ENCODE data around the gene PTPRG. TPM values are rescaled to one million over a fixed set of nuclear protein-coding genes. Genes with fewer than 3 reads are reported as not detected.

The PTPRG gene
- total and polyA plus RNA-seq, 3 experiments from 2014 or later, result not detected

DNA sequence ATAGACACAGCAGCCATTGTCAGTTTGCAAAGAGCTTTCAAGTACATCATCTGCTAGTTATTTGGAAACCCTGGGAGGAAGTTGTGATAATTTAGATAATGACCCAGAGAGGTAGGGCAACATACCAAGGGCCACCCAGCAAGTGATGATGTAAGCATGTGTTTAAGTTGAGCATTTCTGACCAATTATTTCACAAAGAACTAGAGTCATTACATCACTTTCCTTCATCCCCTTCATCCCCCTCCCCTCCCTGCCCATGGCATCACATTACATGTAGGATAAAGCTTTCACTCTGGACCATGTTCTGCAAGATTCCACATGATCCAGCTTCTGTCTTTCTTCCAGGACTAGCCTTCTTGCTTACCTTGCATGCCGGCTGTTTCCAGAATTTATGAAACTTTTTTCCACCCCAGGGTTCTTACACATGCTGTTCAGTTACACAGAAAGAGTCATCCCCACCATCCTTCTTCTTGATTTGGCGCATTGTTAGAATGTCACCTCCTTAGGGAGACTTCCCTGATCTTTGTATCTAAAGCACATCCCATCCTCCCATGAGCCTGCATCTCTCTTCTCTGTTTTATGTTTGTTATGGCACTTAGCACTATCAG is 71.3 kb downstream of the PTPRG start:
- no peaks in the 10 kb centered on the region for H3K4me1 ChIP-seq (ENCODE audit: insufficient read depth, low read length)
- H3K27ac ChIP-seq (ENCODE audit: low read depth, low read length), result no peak overlapping the region
- Mint-ChIP-seq H3K36me3 (peaks cover 0 to 3% (median 0%) of the 10 kb centered on the region in 3 donors), H3K27ac (no peak overlapping the region), H3K4me1 (no peaks in the 10 kb centered on the region), H3K4me3 (no peak overlapping the region), H3K9me3 (peaks cover 0 to 3% (median 0%) of the 10 kb centered on the region in 5 donors), H3K27me3 (no peaks in the 10 kb centered on the region)
- H3K36me3 ChIP-seq (ENCODE audit: insufficient read depth, low read length), result no peaks in the 10 kb centered on the region
- H3K27me3 ChIP-seq (ENCODE audit: insufficient read depth, low read length, poor library complexity, severe bottlenecking), result no peaks in the 10 kb centered on the region
- no peak overlapping the region for H3K4me3 ChIP-seq (ENCODE audit: low read length)
- CTCF ChIA-PET, result no interaction called here
- no peaks in the 10 kb centered on the region for H3K9me3 ChIP-seq (ENCODE audit: low read length)
- POLR2A ChIA-PET, result no interaction called here
- DNase-seq, result no peak

GRCh38 chr3:61634678-61635077 is 73.3 kb downstream of the PTPRG start:
- Mint-ChIP-seq H3K4me1 (no peaks in the 10 kb centered on the region), H3K36me3 (no peaks in the 10 kb centered on the region), H3K27me3 (no peaks in the 10 kb centered on the region), H3K4me3 (no peak overlapping the region), H3K9me3 (peaks cover 0 to 3% (median 0%) of the 10 kb centered on the region in 5 donors), H3K27ac (no peak overlapping the region)
- H3K4me1 ChIP-seq (ENCODE audit: insufficient read depth, low read length), result no peaks in the 10 kb centered on the region
- H3K36me3 ChIP-seq (ENCODE audit: insufficient read depth, low read length), result no peaks in the 10 kb centered on the region
- DNase-seq, result no peak
- no peak overlapping the region for H3K27ac ChIP-seq (ENCODE audit: low read depth, low read length)
- no peak overlapping the region for H3K4me3 ChIP-seq (ENCODE audit: low read length)
- ChIA-PET CTCF (no interaction called here), POLR2A (no interaction called here)
- no peaks in the 10 kb centered on the region for H3K9me3 ChIP-seq (ENCODE audit: low read length)
- H3K27me3 ChIP-seq (ENCODE audit: insufficient read depth, low read length, poor library complexity, severe bottlenecking), result no peaks in the 10 kb centered on the region

GRCh38 chr3:61637088-61638051 is 76.0 kb downstream of the PTPRG start:
- no peak for DNase-seq
- Mint-ChIP-seq H3K4me1 (no peaks in the 10 kb centered on the region), H3K27me3 (no peaks in the 10 kb centered on the region), H3K4me3 (no peak overlapping the region), H3K27ac (no peak overlapping the region), H3K9me3 (peaks cover 0 to 3% (median 0%) of the 10 kb centered on the region in 5 donors), H3K36me3 (no peaks in the 10 kb centered on the region)
- Histone ChIP-seq H3K4me3 (ENCODE audit: low read length) (no peak overlapping the region), H3K27me3 (ENCODE audit: insufficient read depth, low read length, poor library complexity, severe bottlenecking) (no peaks in the 10 kb centered on the region), H3K36me3 (ENCODE audit: insufficient read depth, low read length) (no peaks in the 10 kb centered on the region), H3K9me3 (ENCODE audit: low read length) (no peaks in the 10 kb centered on the region), H3K27ac (ENCODE audit: low read depth, low read length) (no peak overlapping the region), H3K4me1 (ENCODE audit: insufficient read depth, low read length) (no peaks in the 10 kb centered on the region)
- CTCF ChIA-PET, result no interaction called here
- POLR2A ChIA-PET, result no interaction called here

DNA sequence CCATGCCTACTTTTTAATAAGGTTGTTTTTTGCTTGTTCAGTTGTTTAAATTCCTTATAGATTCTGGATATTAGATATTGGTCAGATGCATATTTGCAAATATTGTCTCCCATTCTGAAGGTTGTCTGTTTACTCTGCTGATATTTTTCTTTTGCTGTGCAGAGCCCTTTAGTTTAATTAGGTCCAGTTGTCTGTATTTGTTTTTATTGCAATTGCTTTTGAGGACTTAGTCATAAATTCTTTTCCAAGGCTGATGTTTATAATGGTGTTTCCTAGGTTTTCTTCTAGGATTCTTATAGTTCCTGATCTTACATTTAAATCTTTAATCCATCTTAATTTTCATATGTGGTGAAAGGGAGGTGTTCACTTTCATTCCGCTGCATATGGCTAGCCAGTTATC is 77.4 kb downstream of the PTPRG start:
- H3K27me3 Mint-ChIP-seq, result no peaks in the 10 kb centered on the region
- Histone ChIP-seq H3K4me1 (ENCODE audit: insufficient read depth, low read length) (no peaks in the 10 kb centered on the region), H3K27me3 (ENCODE audit: insufficient read depth, low read length, poor library complexity, severe bottlenecking) (no peaks in the 10 kb centered on the region), H3K9me3 (ENCODE audit: low read length) (no peaks in the 10 kb centered on the region), H3K4me3 (ENCODE audit: low read length) (no peak overlapping the region), H3K27ac (ENCODE audit: low read depth, low read length) (no peak overlapping the region), H3K36me3 (ENCODE audit: insufficient read depth, low read length) (no peaks in the 10 kb centered on the region)
- ChIA-PET CTCF (no interaction called here), POLR2A (no interaction called here)
- H3K36me3 Mint-ChIP-seq, result no peaks in the 10 kb centered on the region
- H3K4me1 Mint-ChIP-seq, result no peaks in the 10 kb centered on the region
- no peak for DNase-seq
- no peak overlapping the region for H3K27ac Mint-ChIP-seq
- no peak overlapping the region for H3K4me3 Mint-ChIP-seq
- H3K9me3 Mint-ChIP-seq, result peaks cover 0 to 2% (median 0%) of the 10 kb centered on the region in 5 donors

GRCh38 chr3:61639991-61640390 is 78.6 kb downstream of the PTPRG start:
- CTCF ChIA-PET, result no interaction called here

DNA sequence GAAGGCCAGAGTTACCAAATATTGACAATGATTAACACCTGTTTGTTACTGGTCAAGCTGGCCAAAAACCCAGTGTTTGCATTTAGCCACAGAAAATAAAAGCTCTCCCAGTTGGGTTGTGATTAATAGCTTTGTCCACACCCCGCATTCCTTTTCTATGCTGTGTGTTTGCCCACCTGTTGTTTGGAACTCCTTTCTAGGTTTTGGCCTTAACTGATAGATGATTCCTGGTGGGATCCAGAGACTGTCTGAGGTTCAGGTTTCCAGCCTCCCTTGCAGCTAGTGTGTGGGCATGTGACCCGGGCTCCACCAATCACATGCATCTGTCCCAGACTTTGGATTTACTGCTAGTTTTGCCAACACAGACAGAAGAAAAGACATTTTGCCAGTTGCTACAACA is 83.8 kb downstream of the PTPRG start:
- Histone ChIP-seq H3K27me3 (ENCODE audit: insufficient read depth, low read length, poor library complexity, severe bottlenecking) (no peaks in the 10 kb centered on the region), H3K9me3 (ENCODE audit: low read length) (no peaks in the 10 kb centered on the region), H3K4me1 (ENCODE audit: insufficient read depth, low read length) (no peaks in the 10 kb centered on the region), H3K4me3 (ENCODE audit: low read length) (no peak overlapping the region), H3K36me3 (ENCODE audit: insufficient read depth, low read length) (no peaks in the 10 kb centered on the region), H3K27ac (ENCODE audit: low read depth, low read length) (no peak overlapping the region)
- Mint-ChIP-seq H3K9me3 (peaks cover 0 to 4% (median 2%) of the 10 kb centered on the region in 5 donors), H3K27me3 (no peaks in the 10 kb centered on the region), H3K4me3 (no peak overlapping the region), H3K36me3 (no peaks in the 10 kb centered on the region), H3K4me1 (no peaks in the 10 kb centered on the region), H3K27ac (no peak overlapping the region)
- DNase-seq, result no peak
- ChIA-PET POLR2A (no interaction called here), CTCF (no interaction called here)

More at GRCh38 chr3:61639991-61640390, 78.6 kb downstream of the PTPRG start:
- H3K27me3 Mint-ChIP-seq, result no peaks in the 10 kb centered on the region
- H3K27ac ChIP-seq (ENCODE audit: low read depth, low read length), result no peak overlapping the region
- no peaks in the 10 kb centered on the region for H3K4me1 ChIP-seq (ENCODE audit: insufficient read depth, low read length)
- H3K36me3 ChIP-seq (ENCODE audit: insufficient read depth, low read length), result no peaks in the 10 kb centered on the region
- H3K4me3 Mint-ChIP-seq, result no peak overlapping the region
- H3K4me3 ChIP-seq (ENCODE audit: low read length), result no peak overlapping the region
- DNase-seq, result no peak
- peaks cover 0 to 2% (median 0%) of the 10 kb centered on the region in 5 donors for H3K9me3 Mint-ChIP-seq
- no peaks in the 10 kb centered on the region for H3K27me3 ChIP-seq (ENCODE audit: insufficient read depth, low read length, poor library complexity, severe bottlenecking)
- H3K9me3 ChIP-seq (ENCODE audit: low read length), result no peaks in the 10 kb centered on the region
- H3K36me3 Mint-ChIP-seq, result no peaks in the 10 kb centered on the region
- POLR2A ChIA-PET, result no interaction called here
- H3K27ac Mint-ChIP-seq, result no peak overlapping the region
- no peaks in the 10 kb centered on the region for H3K4me1 Mint-ChIP-seq

DNA sequence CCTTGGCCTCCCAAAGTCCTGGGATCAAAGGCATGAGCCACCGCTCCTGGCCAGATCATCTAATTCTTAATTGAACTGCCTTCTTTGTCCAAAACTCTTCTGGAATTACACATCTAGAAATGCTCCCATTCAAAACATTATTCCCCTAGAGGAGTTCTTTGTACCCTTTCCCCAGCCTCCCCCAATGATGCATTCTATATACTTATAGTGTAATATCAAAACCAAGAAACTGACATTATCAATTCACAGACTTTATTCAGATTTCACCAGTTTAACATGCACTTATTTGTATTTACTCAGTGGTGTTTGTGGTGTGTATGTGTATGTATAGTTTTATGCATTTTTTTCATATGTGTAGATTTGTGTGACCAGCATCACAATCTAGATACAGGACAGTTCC is 85.0 kb downstream of the PTPRG start:
- peaks cover 0 to 4% (median under 1%) of the 10 kb centered on the region in 5 donors for H3K9me3 Mint-ChIP-seq

DNA sequence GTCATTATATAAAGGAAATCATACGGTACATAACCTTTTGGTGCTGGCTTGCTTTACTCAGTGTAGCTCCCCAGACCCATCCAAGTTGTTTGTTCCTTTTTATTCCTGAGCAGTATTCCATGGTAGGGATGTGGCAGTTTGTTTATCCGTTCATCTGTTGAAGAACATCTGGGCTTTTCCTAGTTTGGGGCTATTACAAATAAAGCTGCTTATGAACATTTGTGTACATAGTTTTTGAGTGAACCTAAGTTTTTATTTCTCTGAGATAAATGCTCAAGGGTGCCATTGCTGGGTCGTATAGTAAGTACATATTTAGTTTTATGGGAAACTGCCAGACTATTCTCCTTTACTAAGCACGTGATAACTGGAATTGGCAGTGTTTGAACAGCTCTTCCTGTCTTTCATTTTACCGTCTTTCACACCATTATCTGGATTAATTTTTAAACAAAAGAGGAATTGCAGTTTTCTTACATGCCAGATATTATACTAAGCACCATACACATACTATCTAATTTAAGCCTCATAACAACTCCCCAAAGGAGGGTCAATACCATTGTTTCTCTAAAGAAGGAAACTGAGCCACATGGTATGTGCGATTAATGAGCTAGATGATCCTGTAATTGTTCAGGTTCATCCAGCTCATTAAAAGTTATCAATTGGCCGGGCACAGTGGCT is 85.6 kb downstream of the PTPRG start:
- no peaks in the 10 kb centered on the region for H3K27me3 Mint-ChIP-seq
- H3K9me3 ChIP-seq (ENCODE audit: low read length), result no peaks in the 10 kb centered on the region
- H3K36me3 Mint-ChIP-seq, result no peaks in the 10 kb centered on the region
- no peaks in the 10 kb centered on the region for H3K36me3 ChIP-seq (ENCODE audit: insufficient read depth, low read length)
- ChIA-PET POLR2A (no interaction called here), CTCF (no interaction called here)
- H3K27ac Mint-ChIP-seq, result no peak overlapping the region
- no peaks in the 10 kb centered on the region for H3K4me1 ChIP-seq (ENCODE audit: insufficient read depth, low read length)
- no peak overlapping the region for H3K4me3 ChIP-seq (ENCODE audit: low read length)
- no peaks in the 10 kb centered on the region for H3K4me1 Mint-ChIP-seq
- H3K27ac ChIP-seq (ENCODE audit: low read depth, low read length), result no peak overlapping the region
- peaks cover 0 to 4% (median 0%) of the 10 kb centered on the region in 5 donors for H3K9me3 Mint-ChIP-seq
- no peak for DNase-seq
- H3K4me3 Mint-ChIP-seq, result no peak overlapping the region
- H3K27me3 ChIP-seq (ENCODE audit: insufficient read depth, low read length, poor library complexity, severe bottlenecking), result no peaks in the 10 kb centered on the region

More for the DNA sequence above, 85.0 kb downstream of the PTPRG start:
- H3K36me3 Mint-ChIP-seq, result no peaks in the 10 kb centered on the region
- Histone ChIP-seq H3K36me3 (ENCODE audit: insufficient read depth, low read length) (no peaks in the 10 kb centered on the region), H3K27me3 (ENCODE audit: insufficient read depth, low read length, poor library complexity, severe bottlenecking) (no peaks in the 10 kb centered on the region), H3K27ac (ENCODE audit: low read depth, low read length) (no peak overlapping the region), H3K9me3 (ENCODE audit: low read length) (no peaks in the 10 kb centered on the region), H3K4me1 (ENCODE audit: insufficient read depth, low read length) (no peaks in the 10 kb centered on the region), H3K4me3 (ENCODE audit: low read length) (no peak overlapping the region)
- no peak overlapping the region for H3K4me3 Mint-ChIP-seq
- no peak overlapping the region for H3K27ac Mint-ChIP-seq
- H3K27me3 Mint-ChIP-seq, result no peaks in the 10 kb centered on the region
- no peaks in the 10 kb centered on the region for H3K4me1 Mint-ChIP-seq
- CTCF ChIA-PET, result no interaction called here
- DNase-seq, result no peak
- POLR2A ChIA-PET, result no interaction called here

Data from CD8-positive, alpha-beta memory T cell (primary cell).